ENCODE data around the gene AURKA.
"Not testable (repeated sequence)": the region's sequence is repeated elsewhere in the genome, so short reads cannot be mapped to it uniquely, and the experiment has no call there.

The AURKA gene

GRCh38 chr20:56395166-56395565, 3.2 kb upstream of the AURKA start:
- ATAC-seq (replicated peaks) (no peak), DNase-seq (no peak)
- Mint-ChIP-seq H3K9me3 (no peaks in the 10 kb centered on the region), H3K4me3 (no peak overlapping the region), H3K4me1 (ENCODE audit: low read depth in 2 of 2) (peaks cover 4 to 23% of the 10 kb centered on the region in 2 donors), H3K27ac (no peak overlapping the region), H3K36me3 (ENCODE audit: insufficient read depth) (peaks cover 44% of the 10 kb centered on the region), H3K27me3 (no peaks in the 10 kb centered on the region)

GRCh38 chr20:56393653-56394052, 1.6 kb upstream of the AURKA start:
- H3K27ac Mint-ChIP-seq, result no peak overlapping the region
- DNase-seq (no peak), ATAC-seq (replicated peaks) (no peak)
- H3K27me3 Mint-ChIP-seq, result no peaks in the 10 kb centered on the region
- H3K36me3 Mint-ChIP-seq (ENCODE audit: insufficient read depth), result peaks cover 32% of the 10 kb centered on the region
- no peaks in the 10 kb centered on the region for H3K9me3 Mint-ChIP-seq
- peaks cover 4 to 23% of the 10 kb centered on the region in 2 donors for H3K4me1 Mint-ChIP-seq (ENCODE audit: low read depth in 2 of 2)
- H3K4me3 Mint-ChIP-seq, result no peak overlapping the region

GRCh38 chr20:56392881-56393482, 967 bp upstream of the AURKA start:
- H3K4me3 Mint-ChIP-seq, result no peak overlapping the region
- H3K9me3 Mint-ChIP-seq, result no peaks in the 10 kb centered on the region
- ATAC-seq (replicated peaks), result peak; percentile 20
- peaks cover 25% of the 10 kb centered on the region for H3K36me3 Mint-ChIP-seq (ENCODE audit: insufficient read depth)
- H3K4me1 Mint-ChIP-seq (ENCODE audit: low read depth in 2 of 2), result peaks cover 4 to 23% of the 10 kb centered on the region in 2 donors
- no peak overlapping the region for H3K27ac Mint-ChIP-seq
- H3K27me3 Mint-ChIP-seq, result no peaks in the 10 kb centered on the region
- DNase-seq, result no peak

GRCh38 chr20:56391596-56392131, 351 bp downstream of the AURKA start:
- H3K4me3 Mint-ChIP-seq, result no peak overlapping the region
- H3K4me1 Mint-ChIP-seq (ENCODE audit: low read depth in 2 of 2), result peaks cover 4 to 23% of the 10 kb centered on the region in 2 donors
- ATAC-seq (replicated peaks) (peak; percentile 12), DNase-seq (no peak)
- no peak overlapping the region for H3K27ac Mint-ChIP-seq
- H3K36me3 Mint-ChIP-seq (ENCODE audit: insufficient read depth), result peaks cover 12% of the 10 kb centered on the region
- H3K9me3 Mint-ChIP-seq, result no peaks in the 10 kb centered on the region
- no peaks in the 10 kb centered on the region for H3K27me3 Mint-ChIP-seq

- DNase-seq (no peak), ATAC-seq (replicated peaks) (no peak)
- H3K4me3 Mint-ChIP-seq, result no peak overlapping the region
- no peak overlapping the region for H3K27ac Mint-ChIP-seq
- H3K4me1 Mint-ChIP-seq (ENCODE audit: low read depth in 2 of 2), result peaks cover 4 to 23% of the 10 kb centered on the region in 2 donors
- no peaks in the 10 kb centered on the region for H3K9me3 Mint-ChIP-seq
- H3K36me3 Mint-ChIP-seq (ENCODE audit: insufficient read depth), result peaks cover 7% of the 10 kb centered on the region
- H3K27me3 Mint-ChIP-seq, result no peaks in the 10 kb centered on the region
Observed at GRCh38 chr20:56391037-56391436, 978 bp downstream of the AURKA start.

GRCh38 chr20:56390396-56390795, 1.6 kb downstream of the AURKA start:
- DNase-seq; H3K9me3 Mint-ChIP-seq; H3K36me3 Mint-ChIP-seq (ENCODE audit: insufficient read depth); H3K4me3 Mint-ChIP-seq; ATAC-seq (replicated peaks); H3K27ac Mint-ChIP-seq; H3K27me3 Mint-ChIP-seq: not testable (repeated sequence)
- H3K4me1 Mint-ChIP-seq (ENCODE audit: low read depth in 2 of 2), result peaks cover 4 to 23% of the 10 kb centered on the region in 2 donors

GRCh38 chr20:56389807-56390206, 2.2 kb downstream of the AURKA start:
- Mint-ChIP-seq H3K27me3 (no peaks in the 10 kb centered on the region), H3K4me1 (ENCODE audit: low read depth in 2 of 2) (peaks cover 4 to 20% of the 10 kb centered on the region in 2 donors), H3K27ac (no peak overlapping the region), H3K4me3 (no peak overlapping the region), H3K36me3 (ENCODE audit: insufficient read depth) (peaks cover under 1% of the 10 kb centered on the region), H3K9me3 (no peaks in the 10 kb centered on the region)
- no peak for DNase-seq
- ATAC-seq (replicated peaks), result no peak

- peaks cover 4 to 13% of the 10 kb centered on the region in 2 donors for H3K4me1 Mint-ChIP-seq (ENCODE audit: low read depth in 2 of 2)
- ATAC-seq (replicated peaks), result no peak
- no peaks in the 10 kb centered on the region for H3K9me3 Mint-ChIP-seq
Observed at GRCh38 chr20:56388882-56389281, 3.1 kb downstream of the AURKA start.

GRCh38 chr20:56386219-56386618, 5.8 kb downstream of the AURKA start:
- DNase-seq, result no peak
- H3K27ac Mint-ChIP-seq, result peak overlapping the region in 1 of 2 donors; percentile 66
- ATAC-seq (replicated peaks), result no peak
- H3K4me1 Mint-ChIP-seq (ENCODE audit: low read depth in 2 of 2), result peaks cover 0 to 4% of the 10 kb centered on the region in 2 donors
- no peaks in the 10 kb centered on the region for H3K9me3 Mint-ChIP-seq
- H3K27me3 Mint-ChIP-seq, result no peaks in the 10 kb centered on the region
- H3K4me3 Mint-ChIP-seq, result no peak overlapping the region
- H3K36me3 Mint-ChIP-seq (ENCODE audit: insufficient read depth), result peaks cover 7% of the 10 kb centered on the region

More at GRCh38 chr20:56388882-56389281, 3.1 kb downstream of the AURKA start:
- Mint-ChIP-seq H3K4me3 (no peak overlapping the region), H3K27ac (no peak overlapping the region), H3K27me3 (no peaks in the 10 kb centered on the region), H3K36me3 (ENCODE audit: insufficient read depth) (peaks cover 4% of the 10 kb centered on the region)
- no peak for DNase-seq

- no peaks in the 10 kb centered on the region for H3K9me3 Mint-ChIP-seq
- no peak overlapping the region for H3K27ac Mint-ChIP-seq
- H3K4me1 Mint-ChIP-seq (ENCODE audit: low read depth in 2 of 2), result no peaks in the 10 kb centered on the region
- H3K36me3 Mint-ChIP-seq (ENCODE audit: insufficient read depth), result peaks cover 7% of the 10 kb centered on the region
- H3K4me3 Mint-ChIP-seq, result no peak overlapping the region
- no peaks in the 10 kb centered on the region for H3K27me3 Mint-ChIP-seq
- no peak for DNase-seq
- no peak for ATAC-seq (replicated peaks)
Observed at GRCh38 chr20:56385130-56385529, 6.9 kb downstream of the AURKA start.

- no peaks in the 10 kb centered on the region for H3K4me1 Mint-ChIP-seq (ENCODE audit: low read depth in 2 of 2)
- no peaks in the 10 kb centered on the region for H3K27me3 Mint-ChIP-seq
- peak overlapping the region in 1 of 2 donors; percentile 26 for H3K27ac Mint-ChIP-seq
- no peak overlapping the region for H3K4me3 Mint-ChIP-seq
- ATAC-seq (replicated peaks) (no peak), DNase-seq (no peak)
- H3K36me3 Mint-ChIP-seq (ENCODE audit: insufficient read depth), result peaks cover 13% of the 10 kb centered on the region
- no peaks in the 10 kb centered on the region for H3K9me3 Mint-ChIP-seq
Observed at GRCh38 chr20:56383334-56383733, 8.7 kb downstream of the AURKA start.

GRCh38 chr20:56382696-56383095, 9.3 kb downstream of the AURKA start:
- peaks cover 13% of the 10 kb centered on the region for H3K36me3 Mint-ChIP-seq (ENCODE audit: insufficient read depth)
- H3K4me1 Mint-ChIP-seq (ENCODE audit: low read depth in 2 of 2), result no peaks in the 10 kb centered on the region
- no peaks in the 10 kb centered on the region for H3K27me3 Mint-ChIP-seq
- H3K4me3 Mint-ChIP-seq, result no peak overlapping the region
- no peak for ATAC-seq (replicated peaks)
- no peak for DNase-seq
- no peak overlapping the region for H3K27ac Mint-ChIP-seq
- H3K9me3 Mint-ChIP-seq, result no peaks in the 10 kb centered on the region

- H3K4me1 Mint-ChIP-seq (ENCODE audit: low read depth in 2 of 2), result no peaks in the 10 kb centered on the region
- no peak overlapping the region for H3K4me3 Mint-ChIP-seq
Observed at GRCh38 chr20:56381501-56381900, 10.5 kb downstream of the AURKA start.

GRCh38 chr20:56380375-56380774, 11.6 kb downstream of the AURKA start:
- ATAC-seq (replicated peaks) (no peak), DNase-seq (no peak)
- H3K27ac Mint-ChIP-seq, result peak overlapping the region in 1 of 2 donors; percentile 38
- peaks cover 13% of the 10 kb centered on the region for H3K36me3 Mint-ChIP-seq (ENCODE audit: insufficient read depth)
- no peaks in the 10 kb centered on the region for H3K27me3 Mint-ChIP-seq
- no peak overlapping the region for H3K4me3 Mint-ChIP-seq
- no peaks in the 10 kb centered on the region for H3K4me1 Mint-ChIP-seq (ENCODE audit: low read depth in 2 of 2)
- H3K9me3 Mint-ChIP-seq, result no peaks in the 10 kb centered on the region

More at GRCh38 chr20:56381501-56381900, 10.5 kb downstream of the AURKA start:
- Mint-ChIP-seq H3K36me3 (ENCODE audit: insufficient read depth) (peaks cover 13% of the 10 kb centered on the region), H3K27ac (no peak overlapping the region), H3K9me3 (no peaks in the 10 kb centered on the region), H3K27me3 (no peaks in the 10 kb centered on the region)
- ATAC-seq (replicated peaks) (no peak), DNase-seq (no peak)

All from effector memory CD8-positive, alpha-beta T cell (primary cell).